K562 (cell line): ENCODE data around the gene RABEPK. TPM values are rescaled to one million over a fixed set of nuclear protein-coding genes. Genes with fewer than 3 reads are reported as not detected.
"Not testable (repeated sequence)": the region's sequence is repeated elsewhere in the genome, so short reads cannot be mapped to it uniquely, and the experiment has no call there.

Experiments used
- ATAC-seq: fragments of 200-7000 bp; cut with Tn5 transposase; 3 replicates; pipeline ENCODE4 v1.9.1; 2020; ENCODE audit warnings: moderate library complexity
- BruUV-seq: library from RNA; stranded (reverse); fragments of 400-500 nt; replicated peaks from 2 replicates; lab custom pipeline; 2021; lab: Mats Ljungman, UMichigan
- CTCF ChIA-PET: fragments of 300-600 bp; formaldehyde crosslinking; extraction: SDS; loops from one replicate; lab custom pipeline; 2021; ENCODE audit warnings: low intra/inter-chr PET ratio; lab: Yijun Ruan, JAX
- POLR2A ChIA-PET: fragments of 300-600, 350-650 bp; sonication (Branson Sonifier 250); formaldehyde crosslinking; extraction: SDS; loops from one replicate; lab custom pipeline; 2021; ENCODE audit warnings: antibody characterized with exemption, inconsistent platforms; lab: Yijun Ruan, JAX
- DNase-seq, 4 experiments: peaks; one replicate each; pipeline versions ENCODE4 v3.0.0 to v3.0.0-alpha.2; 2011 to 2018; ENCODE audit warnings: low spot score in 3 of 4, mixed read lengths in 3 of 4; ENCODE audit errors: extremely low read depth in 1 of 4
- FAIRE-seq: peaks from 2 replicates; lab custom pipeline; 2011; peaks lifted over from hg19 to GRCh38; lab: Jason Lieb, UNC
- H2AFZ ChIP-seq: 2 replicates; pipeline ENCODE4 v1.6.0; 2011; ENCODE audit warnings: low read depth, low read length, control low read depth, inconsistent platforms
- H3K27ac ChIP-seq: fragments of 200-600 bp; 3 replicates; pipeline ENCODE4 v1.8.0; 2011; ENCODE audit warnings: low read depth, mild to moderate bottlenecking, control low read depth, inconsistent platforms, low read length, moderate library complexity, mixed read lengths; ENCODE audit errors: extremely low read depth
- H3K27me3 ChIP-seq, 2 experiments: fragments of 300-600 bp in 1 of 2; 2 replicates in 1 of 2; 3 replicates in 1 of 2; pipeline versions ENCODE4 v1.6.0 to v1.8.0; 2011; ENCODE audit warnings: inconsistent platforms in 2 of 2, low read length in 2 of 2, mild to moderate bottlenecking in 1 of 2, mixed read lengths in 1 of 2, moderate library complexity in 1 of 2; ENCODE audit not compliant: control insufficient read depth in 2 of 2, insufficient read depth in 2 of 2
- H3K36me3 ChIP-seq: fragments of 300-600 bp; 3 replicates; pipeline ENCODE4 v1.8.0; 2011; ENCODE audit warnings: mild to moderate bottlenecking, low read length, inconsistent platforms; ENCODE audit not compliant: control insufficient read depth, insufficient read depth
- H3K4me1 ChIP-seq, 2 experiments: fragments of 200-600 bp in 1 of 2; replicated peaks in 1 of 2; 2 replicates in 1 of 2; 3 replicates in 1 of 2; pipeline versions ENCODE4 v1.5.1 to v1.8.0; 2011; ENCODE audit warnings: inconsistent platforms in 2 of 2, low read length in 2 of 2, mild to moderate bottlenecking in 1 of 2, mixed read lengths in 1 of 2, moderate library complexity in 1 of 2; ENCODE audit not compliant: control insufficient read depth in 2 of 2, insufficient read depth in 2 of 2
- H3K4me2 ChIP-seq: 2 replicates; pipeline ENCODE4 v1.6.1; 2011; ENCODE audit warnings: low read length, control low read depth, inconsistent platforms, mixed read lengths; ENCODE audit not compliant: insufficient read depth
- H3K4me3 ChIP-seq: fragments of 200-600 bp; sonication (generic), shearing (Covaris generic); 2 replicates; pipeline ENCODE4 v1.5.1; 2016; ENCODE audit warnings: control low read depth, inconsistent platforms
- H3K79me2 ChIP-seq: fragments of 200-600 bp; 3 replicates; pipeline ENCODE4 v1.8.0; 2011; ENCODE audit warnings: low read length, inconsistent platforms; ENCODE audit not compliant: control insufficient read depth, insufficient read depth
- H3K9ac ChIP-seq, 2 experiments: 2 replicates each; pipeline versions ENCODE4 v1.6.0 to v1.6.1; 2011; ENCODE audit warnings: low read depth in 2 of 2, low read length in 2 of 2, control low read depth in 1 of 2, inconsistent platforms in 1 of 2, mild to moderate bottlenecking in 1 of 2, mixed read lengths in 1 of 2; ENCODE audit not compliant: insufficient read depth in 1 of 2
- H3K9me1 ChIP-seq: one replicate; pipeline ENCODE4 v1.6.0; 2011; ENCODE audit warnings: inconsistent platforms, mild to moderate bottlenecking, low read length, moderate library complexity; ENCODE audit not compliant: control insufficient read depth, insufficient read depth
- H3K9me3 ChIP-seq: replicated peaks from 2 replicates; pipeline ENCODE4 v1.5.1; 2011; ENCODE audit warnings: low read depth, low read length, inconsistent platforms; ENCODE audit not compliant: control insufficient read depth, insufficient read depth
- H4K20me1 ChIP-seq: replicated peaks from 2 replicates; pipeline ENCODE4 v1.6.1; 2011; ENCODE audit warnings: low read length, inconsistent platforms, mixed read lengths; ENCODE audit not compliant: control insufficient read depth, insufficient read depth
- KAT7 ChIP-seq: sonication (generic); formaldehyde crosslinking; IDR thresholded peaks from 2 replicates; pipeline ENCODE4 v1.8.0; 2022; ENCODE audit warnings: missing genetic modification reagents, mild to moderate bottlenecking, borderline replicate concordance
- LCOR ChIP-seq: sonication (generic); formaldehyde crosslinking; IDR thresholded peaks from 2 replicates; pipeline ENCODE4 v1.8.0; 2022; ENCODE audit warnings: mild to moderate bottlenecking, missing genetic modification reagents
- POLR2AphosphoS5 ChIP-seq: IDR thresholded peaks from 2 replicates; pipeline ENCODE4 v1.6.1; 2011; ENCODE audit warnings: mild to moderate bottlenecking, low read depth, low read length, moderate library complexity; ENCODE audit not compliant: control insufficient read depth, insufficient read depth
- POLR2G ChIP-seq: fragments of 200-400 bp; formaldehyde crosslinking; IDR thresholded peaks from 2 replicates; pipeline ENCODE4 v1.6.1; 2017; ENCODE audit warnings: low read depth, mild to moderate bottlenecking, antibody characterized with exemption, low read length, moderate library complexity
- RAD21 ChIP-seq, 2 experiments: fragments of 250-450 bp in 1 of 2; fragments of 450-650 bp in 1 of 2; sonication (Bioruptor Pico) in 1 of 2; formaldehyde crosslinking in 1 of 2; IDR thresholded peaks in 1 of 2; conservative IDR thresholded peaks in 1 of 2; 2 replicates each; pipeline versions ENCODE4 v1.4.0 to v1.8.0; 2020 to 2022; ENCODE audit warnings: mild to moderate bottlenecking in 2 of 2, moderate library complexity in 1 of 2
- RBFOX2 ChIP-seq: fragments of 200-400 bp; formaldehyde crosslinking; IDR thresholded peaks from 2 replicates; pipeline ENCODE4 v1.6.1; 2017; ENCODE audit warnings: low read depth, mild to moderate bottlenecking, low read length, moderate library complexity
- ZBED1 ChIP-seq: IDR thresholded peaks from 2 replicates; pipeline ENCODE4 v1.6.1; 2014
- WGBS: fragments of 100-300 bp; shearing (Covaris generic); methylation state at CpG from one replicate; pipeline ENCODE4 v1.1.6; 2016; ENCODE audit warnings: low coverage, mixed read lengths; ENCODE audit not compliant: insufficient coverage; ENCODE audit errors: missing lambda C conversion rate; 5-methylcytosine and 5-hydroxymethylcytosine counted together
- in situ Hi-C: fragments of 300-500 bp; cut with MboI; formaldehyde crosslinking; loops from 4 replicates; pipeline ENCODE4 v1.15.0; 2018; ENCODE audit warnings: inconsistent platforms, mixed read lengths
- intact Hi-C: fragments of 100-400 bp; cut with micrococcal nuclease; formaldehyde crosslinking; loops from 2 replicates; pipeline ENCODE4 v1.14.2; 2022
- polyA plus RNA-seq, 8 experiments: library from polyadenylated mRNA; depleted of rRNA in 4 of 8; stranded (reverse) in 5 of 8; unstranded in 3 of 8; fragments of >200 nt; fragmentation: Nextera tagmentation in 2 of 8; fragmentation: Illumina TruSeq in 1 of 8; extraction: Ambion mirVana in 2 of 8; extraction: Trizol in 1 of 8; gene quantifications; 2 replicates each; pipeline versions ENCODE4 v1.2.1 to v1.2.3, GENCODE V29; 2011 to 2014; ENCODE audit warnings: inconsistent platforms in 1 of 8, missing spikeins in 1 of 8
- total RNA-seq, 7 experiments: library from RNA; depleted of rRNA in 6 of 7; stranded (reverse); fragments of >200 nt in 6 of 7; fragmentation: Illumina TruSeq in 2 of 7; extraction: Trizol in 2 of 7; gene quantifications; 2 replicates each; pipeline versions ENCODE4 v1.2.1 to v1.2.3, GENCODE V29; 2011 to 2021; ENCODE audit warnings: low replicate concordance in 1 of 7
- TF ChIP-seq, protein P1 (sequence below): sonication (generic); formaldehyde crosslinking; IDR thresholded peaks from 2 replicates; pipeline ENCODE4 v1.8.0; 2023; ENCODE audit warnings: missing genetic modification reagents, mild to moderate bottlenecking, borderline replicate concordance
- TF ChIP-seq, protein P2 (sequence below): sonication (generic); formaldehyde crosslinking; IDR thresholded peaks from 2 replicates; pipeline ENCODE4 v1.8.0; 2023; ENCODE audit warnings: mild to moderate bottlenecking, missing genetic modification reagents

Gene RABEPK
- total and polyA plus RNA-seq, 9 of the 15 experiments (the other 6 are each of a cell fraction or from before 2014, with no cell fraction given), result 38.3 to 113 (median 52.8) TPM

DNA sequence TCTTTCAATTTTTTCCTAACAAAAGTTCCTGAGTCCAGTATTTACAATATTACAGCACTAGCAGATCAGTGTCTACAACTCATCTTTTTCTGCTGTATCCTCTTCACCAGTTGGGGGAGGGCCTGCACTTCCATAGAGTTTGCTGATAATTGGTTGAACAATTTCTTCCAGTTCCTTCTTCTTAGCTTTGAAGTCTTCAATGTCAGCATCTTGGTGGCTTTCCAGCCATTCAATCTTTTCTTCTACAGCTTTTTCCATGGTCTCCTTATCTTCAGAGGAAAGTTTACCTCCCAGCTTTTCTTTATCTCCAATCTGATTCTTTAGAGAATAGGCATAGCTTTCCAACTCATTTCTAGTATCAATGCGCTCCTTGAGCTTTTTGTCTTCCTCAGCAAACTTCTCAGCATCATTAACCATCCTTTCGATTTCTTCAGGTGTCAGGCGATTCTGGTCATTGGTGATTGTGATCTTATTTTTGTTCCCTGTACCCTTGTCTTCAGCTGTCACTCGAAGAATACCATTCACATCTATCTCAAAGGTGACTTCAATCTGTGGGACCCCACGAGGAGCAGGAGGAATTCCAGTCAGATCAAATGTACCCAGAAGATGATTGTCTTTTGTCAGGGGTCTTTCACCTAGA, 36.3 kb downstream of the RABEPK start:
- POLR2A ChIA-PET, result interaction anchor here (0.6 to 6.2 kb wide), 11 partner anchors 12 to 111 kb away, joined by 3 to 75 read pairs (median 4); no protein-coding TSS in a partner anchor
- H3K27me3 ChIP-seq, CTCF ChIA-PET, H3K9ac ChIP-seq, ATAC-seq, H3K9me3 ChIP-seq, H3K9me1 ChIP-seq, intact Hi-C loops, in situ Hi-C loops, FAIRE-seq, H2AFZ ChIP-seq, H3K27ac ChIP-seq: not testable (repeated sequence)
- H3K4me3 ChIP-seq, result peak overlapping the region; percentile 92
- 47% methylated on average over 5 of the region's 5 CpGs for WGBS
- H3K4me1 ChIP-seq, result peaks cover 9 to 15% of the 10 kb centered on the region in 2 experiments; a peak in 3 of 5 replicates
- BruUV-seq, result TSS peak; percentile 7
- H3K4me2 ChIP-seq, result peak overlapping the region; percentile 97
- H3K36me3 ChIP-seq, result peaks cover 78% of the 10 kb centered on the region
- DNase-seq, result peak in 1 of 4 experiments; percentile 31
- peaks cover 64% of the 10 kb centered on the region for H4K20me1 ChIP-seq
- peaks cover 61% of the 10 kb centered on the region for H3K79me2 ChIP-seq
- TF ChIP-seq, protein P1, sequence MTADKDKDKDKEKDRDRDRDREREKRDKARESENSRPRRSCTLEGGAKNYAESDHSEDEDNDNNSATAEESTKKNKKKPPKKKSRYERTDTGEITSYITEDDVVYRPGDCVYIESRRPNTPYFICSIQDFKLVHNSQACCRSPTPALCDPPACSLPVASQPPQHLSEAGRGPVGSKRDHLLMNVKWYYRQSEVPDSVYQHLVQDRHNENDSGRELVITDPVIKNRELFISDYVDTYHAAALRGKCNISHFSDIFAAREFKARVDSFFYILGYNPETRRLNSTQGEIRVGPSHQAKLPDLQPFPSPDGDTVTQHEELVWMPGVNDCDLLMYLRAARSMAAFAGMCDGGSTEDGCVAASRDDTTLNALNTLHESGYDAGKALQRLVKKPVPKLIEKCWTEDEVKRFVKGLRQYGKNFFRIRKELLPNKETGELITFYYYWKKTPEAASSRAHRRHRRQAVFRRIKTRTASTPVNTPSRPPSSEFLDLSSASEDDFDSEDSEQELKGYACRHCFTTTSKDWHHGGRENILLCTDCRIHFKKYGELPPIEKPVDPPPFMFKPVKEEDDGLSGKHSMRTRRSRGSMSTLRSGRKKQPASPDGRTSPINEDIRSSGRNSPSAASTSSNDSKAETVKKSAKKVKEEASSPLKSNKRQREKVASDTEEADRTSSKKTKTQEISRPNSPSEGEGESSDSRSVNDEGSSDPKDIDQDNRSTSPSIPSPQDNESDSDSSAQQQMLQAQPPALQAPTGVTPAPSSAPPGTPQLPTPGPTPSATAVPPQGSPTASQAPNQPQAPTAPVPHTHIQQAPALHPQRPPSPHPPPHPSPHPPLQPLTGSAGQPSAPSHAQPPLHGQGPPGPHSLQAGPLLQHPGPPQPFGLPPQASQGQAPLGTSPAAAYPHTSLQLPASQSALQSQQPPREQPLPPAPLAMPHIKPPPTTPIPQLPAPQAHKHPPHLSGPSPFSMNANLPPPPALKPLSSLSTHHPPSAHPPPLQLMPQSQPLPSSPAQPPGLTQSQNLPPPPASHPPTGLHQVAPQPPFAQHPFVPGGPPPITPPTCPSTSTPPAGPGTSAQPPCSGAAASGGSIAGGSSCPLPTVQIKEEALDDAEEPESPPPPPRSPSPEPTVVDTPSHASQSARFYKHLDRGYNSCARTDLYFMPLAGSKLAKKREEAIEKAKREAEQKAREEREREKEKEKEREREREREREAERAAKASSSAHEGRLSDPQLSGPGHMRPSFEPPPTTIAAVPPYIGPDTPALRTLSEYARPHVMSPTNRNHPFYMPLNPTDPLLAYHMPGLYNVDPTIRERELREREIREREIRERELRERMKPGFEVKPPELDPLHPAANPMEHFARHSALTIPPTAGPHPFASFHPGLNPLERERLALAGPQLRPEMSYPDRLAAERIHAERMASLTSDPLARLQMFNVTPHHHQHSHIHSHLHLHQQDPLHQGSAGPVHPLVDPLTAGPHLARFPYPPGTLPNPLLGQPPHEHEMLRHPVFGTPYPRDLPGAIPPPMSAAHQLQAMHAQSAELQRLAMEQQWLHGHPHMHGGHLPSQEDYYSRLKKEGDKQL (CRISPR knock-in tag), result peak; percentile 79; the same call in 1 of the 2 replicates
- TF ChIP-seq POLR2G (peak; percentile 25; the same call in 1 of the 2 replicates), POLR2AphosphoS5 (0 out of 2 replicates have a peak, but pooled peaks have one; percentile 1), ZBED1 (peak; percentile 91; the same call in 1 of the 2 replicates), RAD21 (CRISPR knock-in tag; conservative IDR thresholded peaks at IDR 0.05 in 1 of 2, IDR thresholded peaks at IDR 0.05 in 1 of 2) (peak in 1 of 2 experiments; percentile 12; a peak in 1 of 4 replicates), KAT7 (peak; percentile 53), RBFOX2 (peak; percentile 27; the same call in 1 of the 2 replicates), LCOR (CRISPR knock-in tag) (peak; percentile 38; the same call in 1 of the 2 replicates)
- TF ChIP-seq, protein P2, sequence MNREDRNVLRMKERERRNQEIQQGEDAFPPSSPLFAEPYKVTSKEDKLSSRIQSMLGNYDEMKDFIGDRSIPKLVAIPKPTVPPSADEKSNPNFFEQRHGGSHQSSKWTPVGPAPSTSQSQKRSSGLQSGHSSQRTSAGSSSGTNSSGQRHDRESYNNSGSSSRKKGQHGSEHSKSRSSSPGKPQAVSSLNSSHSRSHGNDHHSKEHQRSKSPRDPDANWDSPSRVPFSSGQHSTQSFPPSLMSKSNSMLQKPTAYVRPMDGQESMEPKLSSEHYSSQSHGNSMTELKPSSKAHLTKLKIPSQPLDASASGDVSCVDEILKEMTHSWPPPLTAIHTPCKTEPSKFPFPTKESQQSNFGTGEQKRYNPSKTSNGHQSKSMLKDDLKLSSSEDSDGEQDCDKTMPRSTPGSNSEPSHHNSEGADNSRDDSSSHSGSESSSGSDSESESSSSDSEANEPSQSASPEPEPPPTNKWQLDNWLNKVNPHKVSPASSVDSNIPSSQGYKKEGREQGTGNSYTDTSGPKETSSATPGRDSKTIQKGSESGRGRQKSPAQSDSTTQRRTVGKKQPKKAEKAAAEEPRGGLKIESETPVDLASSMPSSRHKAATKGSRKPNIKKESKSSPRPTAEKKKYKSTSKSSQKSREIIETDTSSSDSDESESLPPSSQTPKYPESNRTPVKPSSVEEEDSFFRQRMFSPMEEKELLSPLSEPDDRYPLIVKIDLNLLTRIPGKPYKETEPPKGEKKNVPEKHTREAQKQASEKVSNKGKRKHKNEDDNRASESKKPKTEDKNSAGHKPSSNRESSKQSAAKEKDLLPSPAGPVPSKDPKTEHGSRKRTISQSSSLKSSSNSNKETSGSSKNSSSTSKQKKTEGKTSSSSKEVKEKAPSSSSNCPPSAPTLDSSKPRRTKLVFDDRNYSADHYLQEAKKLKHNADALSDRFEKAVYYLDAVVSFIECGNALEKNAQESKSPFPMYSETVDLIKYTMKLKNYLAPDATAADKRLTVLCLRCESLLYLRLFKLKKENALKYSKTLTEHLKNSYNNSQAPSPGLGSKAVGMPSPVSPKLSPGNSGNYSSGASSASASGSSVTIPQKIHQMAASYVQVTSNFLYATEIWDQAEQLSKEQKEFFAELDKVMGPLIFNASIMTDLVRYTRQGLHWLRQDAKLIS (CRISPR knock-in tag), result peak; percentile 63; the same call in 1 of the 2 replicates
